GM23338 (cell line): ENCODE measurements around the gene MYH7. TPM values are rescaled to one million over a fixed set of nuclear protein-coding genes. Genes with fewer than 3 reads are reported as not detected.

ENCODE experiments used
- ATAC-seq: fragments of 200-7000 bp; cut with Tn5 transposase; 3 replicates; pipeline ENCODE4 v1.9.1; 2020
- DNase-seq: peaks from one replicate; pipeline ENCODE4 v3.0.0-alpha.2; 2015; ENCODE audit warnings: low spot score
- H2AFZ ChIP-seq: fragments of 200-600 bp; sonication (generic); 2 replicates; pipeline ENCODE4 v1.8.0; 2016; ENCODE audit warnings: antibody characterized with exemption, mild to moderate bottlenecking, moderate library complexity
- H3F3A ChIP-seq: fragments of 200-600 bp; sonication (generic); replicated peaks from 2 replicates; pipeline ENCODE4 v1.8.0; 2017; ENCODE audit warnings: antibody characterized with exemption, mixed run types, low read depth
- H3K27ac ChIP-seq: fragments of 200-600 bp; sonication (generic); 2 replicates; pipeline ENCODE4 v1.6.1; 2016; ENCODE audit warnings: low read depth
- H3K27me3 ChIP-seq: fragments of 200-600 bp; sonication (generic); 2 replicates; pipeline ENCODE4 v1.8.0; 2016; ENCODE audit warnings: mild to moderate bottlenecking, mixed run types, moderate library complexity; ENCODE audit not compliant: insufficient read depth
- H3K36me3 ChIP-seq: fragments of 200-600 bp; sonication (generic); 2 replicates; pipeline ENCODE4 v1.8.0; 2016; ENCODE audit warnings: mild to moderate bottlenecking; ENCODE audit not compliant: insufficient read depth
- H3K4me1 ChIP-seq: fragments of 200-600 bp; sonication (generic); 2 replicates; pipeline ENCODE4 v1.8.0; 2016; ENCODE audit warnings: mild to moderate bottlenecking, moderate library complexity; ENCODE audit not compliant: insufficient read depth
- H3K4me2 ChIP-seq: fragments of 200-600 bp; sonication (generic); 2 replicates; pipeline ENCODE4 v1.7.1; 2017; ENCODE audit warnings: mixed run types
- H3K4me3 ChIP-seq: fragments of 200-600 bp; sonication (generic); 2 replicates; pipeline ENCODE4 v1.6.1; 2016; ENCODE audit warnings: mixed run types
- H3K79me2 ChIP-seq: fragments of 200-600 bp; sonication (generic); replicated peaks from 2 replicates; pipeline ENCODE4 v1.8.0; 2017; ENCODE audit warnings: mild to moderate bottlenecking; ENCODE audit not compliant: insufficient read depth
- H3K9me2 ChIP-seq: fragments of 200-600 bp; sonication (generic); 2 replicates; pipeline ENCODE4 v1.8.0; 2017; ENCODE audit not compliant: insufficient read depth
- H4K20me1 ChIP-seq: fragments of 200-600 bp; sonication (generic); replicated peaks from 2 replicates; pipeline ENCODE4 v1.8.0; 2017; ENCODE audit warnings: mild to moderate bottlenecking; ENCODE audit not compliant: insufficient read depth
- H3K27ac Mint-ChIP-seq: 2 replicates; pipeline ENCODE4 v1.8.0; 2020; ENCODE audit warnings: inconsistent platforms, mild to moderate bottlenecking, moderate library complexity, mixed read lengths
- H3K27me3 Mint-ChIP-seq: 3 replicates; pipeline ENCODE4 v1.8.0; 2022; ENCODE audit warnings: low read depth, mild to moderate bottlenecking, moderate library complexity, mixed read lengths, inconsistent platforms; ENCODE audit not compliant: insufficient read depth, poor library complexity
- H3K36me3 Mint-ChIP-seq: 3 replicates; pipeline ENCODE4 v1.8.0; 2021; ENCODE audit warnings: low read depth, mild to moderate bottlenecking, inconsistent platforms, moderate library complexity, mixed read lengths
- H3K4me1 Mint-ChIP-seq: 3 replicates; pipeline ENCODE4 v1.8.0; 2020; ENCODE audit warnings: mild to moderate bottlenecking, inconsistent platforms, mixed read lengths
- H3K4me3 Mint-ChIP-seq: 3 replicates; pipeline ENCODE4 v1.8.0; 2021; ENCODE audit warnings: moderate library complexity, mild to moderate bottlenecking, inconsistent platforms, mixed read lengths
- H3K9me3 Mint-ChIP-seq: 3 replicates; pipeline ENCODE4 v1.8.0; 2020; ENCODE audit warnings: moderate library complexity, mild to moderate bottlenecking, inconsistent platforms, mixed read lengths
- CTCF ChIP-seq, 2 experiments: fragments of 200-600 bp in 1 of 2; sonication (generic) in 1 of 2; conservative IDR thresholded peaks; 2 replicates each; pipeline versions ENCODE4 v1.5.1 to v1.6.1; 2016 to 2017; ENCODE audit warnings: antibody characterized with exemption in 2 of 2, low read depth in 2 of 2, mild to moderate bottlenecking in 2 of 2, moderate library complexity in 1 of 2
- ETS1 ChIP-seq: IDR thresholded peaks from 2 replicates; pipeline ENCODE4 v1.6.1; 2016; ENCODE audit warnings: antibody characterized with exemption
- JUNB ChIP-seq: IDR thresholded peaks from one replicate; pipeline ENCODE4 v1.6.1; 2016; ENCODE audit warnings: antibody characterized with exemption; ENCODE audit not compliant: unreplicated experiment
- NANOG ChIP-seq: IDR thresholded peaks from 2 replicates; pipeline ENCODE4 v1.6.1; 2016; ENCODE audit warnings: antibody characterized with exemption, borderline replicate concordance
- ZNF462 ChIP-seq: fragments of 250-450 bp; sonication (Bioruptor Pico); IDR thresholded peaks from 2 replicates; pipeline ENCODE4 v1.5.0; 2020; ENCODE audit warnings: mild to moderate bottlenecking, moderate library complexity
- polyA plus RNA-seq: library from polyadenylated mRNA; unstranded; fragments of >200 nt; fragmentation: Nextera tagmentation; extraction: Ambion mirVana; gene quantifications from 2 replicates; pipeline ENCODE4 v1.2.1, GENCODE V29; 2016
- total RNA-seq: library from RNA; depleted of rRNA; stranded (reverse); fragments of >200 nt; shearing (Covaris generic); gene quantifications from 2 replicates; pipeline ENCODE4 v1.2.3, GENCODE V29; 2014

Gene MYH7
- total and polyA plus RNA-seq, 2 experiments from 2014 or later = not detected

GRCh38 chr14:23408307-23408630, 27.2 kb downstream of the MYH7 start:
- no peaks in the 10 kb centered on the region for H4K20me1 ChIP-seq
- Mint-ChIP-seq H3K27me3 (peaks cover 24% of the 10 kb centered on the region), H3K36me3 (no peaks in the 10 kb centered on the region; the same call in 2 of the 3 replicates), H3K9me3 (no peaks in the 10 kb centered on the region; the same call in 2 of the 3 replicates), H3K4me1 (peaks cover 3% of the 10 kb centered on the region; the same call in 2 of the 3 replicates), H3K4me3 (no peak overlapping the region), H3K27ac (no peak overlapping the region)
- ATAC-seq (no peak; the same call in 2 of the 3 replicates), DNase-seq (no peak)
- TF ChIP-seq ETS1 = no peak
- TF ChIP-seq JUNB = no peak
- TF ChIP-seq NANOG = no peak
- TF ChIP-seq ZNF462 = no peak
- no peak for TF ChIP-seq CTCF (conservative IDR thresholded peaks at IDR 0.05; ENCODE audit: low read depth in 2 of 2)
- H3K4me1 ChIP-seq = no peaks in the 10 kb centered on the region
- no peaks in the 10 kb centered on the region for H3K27me3 ChIP-seq
- H3K4me2 ChIP-seq = no peak overlapping the region
- no peak overlapping the region for H3K4me3 ChIP-seq
- H2AFZ ChIP-seq = no peak overlapping the region
- H3K9me2 ChIP-seq = no peaks in the 10 kb centered on the region
- no peaks in the 10 kb centered on the region for H3F3A ChIP-seq
- no peak overlapping the region for H3K27ac ChIP-seq
- H3K79me2 ChIP-seq = no peaks in the 10 kb centered on the region
- H3K36me3 ChIP-seq = no peaks in the 10 kb centered on the region
